SKM-1 (cell line): Measurements from ENCODE around the gene SLC35A2.
"Not testable (repeated sequence)": the region's sequence is repeated elsewhere in the genome, so short reads cannot be mapped to it uniquely, and the experiment has no call there.

ENCODE experiments used
- DNase-seq: peaks from one replicate; lab custom pipeline; 2025; ENCODE audit not compliant: unreplicated experiment; lab: John Stamatoyannopoulos, UW

SLC35A2 gene

GRCh38 chrX:48903290-48903689, 8.2 kb downstream of the SLC35A2 start:
- DNase-seq: no peak

- no peak for DNase-seq
Measured at GRCh38 chrX:48902776-48903175, 8.7 kb downstream of the SLC35A2 start.

GRCh38 chrX:48902135-48902534, 9.3 kb downstream of the SLC35A2 start:
- no peak for DNase-seq

GRCh38 chrX:48901069-48901468, 10.4 kb downstream of the SLC35A2 start:
- DNase-seq: no peak

DNA sequence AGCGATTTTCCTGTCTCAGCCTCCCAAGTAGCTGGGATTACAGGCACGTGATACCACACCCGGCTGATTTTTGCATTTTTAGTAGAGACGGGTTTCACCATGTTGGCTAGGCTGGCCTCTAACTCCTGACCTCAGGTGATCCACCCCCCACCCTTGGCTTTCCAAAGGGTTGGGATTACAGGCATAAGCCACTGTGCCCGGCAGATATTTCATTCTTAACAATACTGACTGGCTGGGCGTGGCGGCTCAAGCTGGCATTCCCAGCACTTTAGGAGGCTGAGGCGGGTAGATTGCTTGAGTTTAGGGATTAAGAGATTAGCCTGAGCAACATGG, 12.4 kb downstream of the SLC35A2 start:
- no peak for DNase-seq

DNA sequence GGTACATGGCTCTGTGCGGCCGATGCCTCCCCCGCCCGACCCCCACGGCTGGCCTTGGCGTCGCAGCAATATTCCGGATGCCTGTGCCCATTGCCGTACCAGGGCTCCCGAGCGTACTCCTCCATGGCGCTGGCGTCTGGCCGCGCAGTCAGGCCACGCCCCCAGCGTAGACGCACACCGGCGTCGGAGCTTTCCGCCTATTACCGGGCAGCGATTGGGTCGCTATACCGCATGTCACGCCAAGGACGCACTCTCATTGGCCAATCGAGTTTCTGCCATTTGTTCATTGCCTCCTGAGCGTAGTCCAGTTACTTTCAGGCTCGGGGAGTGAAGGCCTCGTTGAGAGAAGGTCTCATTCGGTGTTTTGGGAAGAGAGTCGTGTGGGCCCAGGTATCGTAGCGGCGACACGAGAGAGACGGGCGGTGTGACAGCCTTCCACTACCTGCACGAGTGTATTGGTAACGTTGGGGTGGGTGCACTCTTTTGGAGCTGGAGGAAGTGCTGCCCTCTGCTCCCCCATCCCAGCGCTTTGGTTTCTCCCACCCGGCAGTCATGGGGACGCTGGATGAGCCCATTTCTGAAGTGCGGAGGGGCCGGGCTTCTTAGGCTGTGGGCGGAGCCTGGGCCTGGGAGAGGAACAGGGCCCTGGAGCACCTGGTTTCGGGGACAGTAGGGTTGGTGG, 13.7 kb downstream of the SLC35A2 start, which contains the start of the genes PQBP1 and TIMM17B:
PQBP1 (plus strand) TSS at position 306 of the 682 bp plus-strand sequence. CDS start 580 bp downstream, outside the sequence.
TIMM17B (minus strand) TSS at position 144 of the 682 bp plus-strand sequence; CDS start at position 125, 19 bp downstream.
- peak; percentile 69 for DNase-seq

DNA sequence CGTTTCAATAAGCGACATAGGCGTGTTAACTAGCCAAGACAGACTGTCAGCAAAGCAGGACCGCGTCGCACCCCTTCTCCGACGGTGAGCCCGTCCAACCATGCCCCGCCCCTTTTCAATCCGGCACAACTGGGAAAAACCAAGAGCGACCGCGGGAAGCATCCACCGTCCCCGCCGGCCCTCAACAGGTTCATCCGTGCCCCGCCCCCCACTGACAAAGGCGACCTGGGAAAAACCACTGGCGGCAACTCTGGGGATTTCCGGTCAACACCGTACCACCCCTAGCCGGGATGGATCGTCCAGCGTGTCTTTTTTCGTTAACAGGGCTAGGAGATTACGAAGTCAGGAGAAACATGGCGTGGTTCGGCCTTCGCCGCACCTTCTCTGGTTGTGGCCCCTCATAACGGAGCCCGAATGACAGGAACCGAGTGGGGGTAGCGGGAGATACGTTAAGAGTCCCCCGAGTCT, 14.3 kb downstream of the SLC35A2 start:
- DNase-seq: peak; percentile 9

GRCh38 chrX:48896611-48897011, 14.8 kb downstream of the SLC35A2 start:
- DNase-seq: no peak

DNA sequence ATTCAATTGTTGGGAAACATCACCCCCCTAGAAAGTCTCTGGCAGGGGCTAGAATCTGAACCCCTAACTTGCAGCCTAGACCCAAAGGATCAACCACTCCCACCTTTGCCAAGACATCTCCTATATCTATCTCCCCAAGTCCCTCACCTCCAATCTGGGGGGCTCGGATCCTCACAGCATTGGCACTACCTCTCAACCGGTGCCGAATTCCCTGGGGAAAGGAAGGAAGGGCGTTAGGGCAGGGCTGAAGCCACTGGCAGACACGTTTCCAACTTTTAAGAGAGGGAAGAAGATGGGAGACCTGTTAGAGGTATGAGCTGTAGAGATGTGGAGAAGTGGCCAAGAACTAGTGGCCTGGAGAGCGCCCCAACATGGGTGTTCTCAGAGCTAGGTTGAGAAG, 16.6 kb downstream of the SLC35A2 start:
- no peak for DNase-seq

- DNase-seq: no peak
Measured at GRCh38 chrX:48893556-48894348, 17.7 kb downstream of the SLC35A2 start.

DNA sequence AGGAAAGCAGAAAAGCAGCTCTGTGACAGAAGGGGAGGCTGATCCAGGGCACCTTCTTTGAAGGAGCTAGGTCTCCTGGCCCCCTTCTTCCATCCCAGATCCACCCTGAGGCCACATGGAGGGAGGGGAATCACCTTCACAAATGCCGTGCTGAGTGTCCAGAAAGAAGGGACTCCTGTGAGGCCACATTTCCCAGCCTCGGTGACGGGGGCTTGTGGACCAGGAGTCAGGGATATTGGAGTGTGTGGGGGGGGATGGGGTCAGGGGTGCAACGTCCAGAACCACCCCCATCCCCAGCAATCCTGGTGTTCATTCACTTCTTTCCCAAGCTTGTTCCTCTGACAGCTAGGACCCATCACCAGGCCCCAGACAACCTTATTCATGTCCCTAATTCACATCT, 18.6 kb downstream of the SLC35A2 start:
- DNase-seq: no peak

GRCh38 chrX:48891402-48892288, 19.8 kb downstream of the SLC35A2 start:
- DNase-seq: peak; percentile 50

DNA sequence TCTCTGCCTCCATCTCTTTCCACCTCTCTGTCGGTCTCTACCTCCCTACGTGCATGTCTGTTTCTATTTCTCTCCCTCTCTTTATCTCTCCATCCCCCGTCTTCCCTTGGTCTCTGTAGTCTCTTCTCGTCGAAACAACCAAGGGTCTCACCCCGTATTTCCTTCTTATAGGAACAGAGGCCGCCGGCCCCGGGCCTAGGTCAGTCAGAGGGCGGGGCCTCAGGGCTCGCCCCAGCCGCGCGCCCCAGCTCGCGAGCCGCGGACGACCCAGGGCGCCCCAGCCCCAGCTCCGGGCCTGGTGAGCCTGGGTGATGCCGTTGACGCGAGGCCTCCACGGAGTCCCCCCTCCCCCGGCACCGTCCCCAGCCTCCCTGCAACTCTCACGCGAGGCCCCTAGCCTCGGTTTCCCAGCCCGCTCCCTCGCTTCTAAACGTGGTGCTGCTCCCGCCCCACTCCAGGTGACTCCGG, 20.5 kb downstream of the SLC35A2 start:
- DNase-seq: no peak

DNA sequence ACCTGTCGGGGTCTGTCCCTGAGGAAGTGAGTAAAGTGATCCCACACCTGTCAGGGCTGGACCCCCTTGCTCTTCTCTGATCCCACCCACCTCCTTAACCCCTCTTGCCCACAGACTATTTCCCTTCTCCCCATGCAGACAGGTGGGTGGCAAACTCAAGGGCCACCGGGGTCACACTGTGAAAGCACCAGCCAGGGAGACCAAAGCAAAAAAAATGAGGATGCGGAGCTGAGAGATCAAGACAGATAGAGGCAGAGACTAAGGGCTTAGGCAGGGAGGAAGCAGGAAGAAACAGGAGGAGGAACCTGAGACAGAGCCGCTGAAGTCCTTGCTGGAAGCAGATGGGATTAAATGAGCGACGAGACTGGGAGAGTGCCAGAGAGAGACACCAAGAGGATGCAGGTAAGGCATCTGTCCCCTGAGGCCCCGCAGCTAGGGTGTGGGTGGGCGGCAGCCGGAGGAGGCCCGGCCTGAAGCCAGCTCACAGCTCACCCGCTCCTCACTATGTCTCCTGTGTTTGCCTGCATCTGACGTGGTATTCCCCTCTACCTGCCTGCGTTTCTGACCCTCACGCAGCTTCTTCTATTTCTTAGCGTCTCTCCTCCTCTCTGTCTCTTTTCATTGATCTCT, 21.0 kb downstream of the SLC35A2 start:
- DNase-seq: no peak

DNA sequence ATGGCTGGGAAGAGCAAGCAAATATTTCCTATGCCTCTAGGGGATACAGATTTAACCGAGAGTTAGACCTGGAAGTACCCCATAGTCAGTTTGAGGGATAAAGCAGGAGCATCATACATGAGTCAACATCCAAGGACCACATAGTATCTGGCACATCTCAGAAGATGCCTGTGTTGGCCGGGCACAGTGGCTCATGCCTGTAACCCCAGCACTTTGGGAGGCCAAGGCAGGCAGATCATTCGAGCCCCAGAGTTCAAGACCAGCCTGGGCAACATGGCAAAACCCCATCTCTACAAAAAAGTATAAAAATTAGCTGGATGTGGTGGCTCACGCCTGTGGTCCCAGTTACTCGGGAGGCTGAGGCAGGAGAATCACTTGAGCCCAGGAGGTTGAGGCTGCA, 24.9 kb downstream of the SLC35A2 start:
- DNase-seq: not testable (repeated sequence)

- DNase-seq: no peak
Measured at GRCh38 chrX:48883729-48884128, 27.7 kb downstream of the SLC35A2 start.

- DNase-seq: not testable (repeated sequence)
Measured at GRCh38 chrX:48876944-48877343, 34.5 kb downstream of the SLC35A2 start.

- not testable (repeated sequence) for DNase-seq
Measured at GRCh38 chrX:48872017-48872416, 39.4 kb downstream of the SLC35A2 start.

- DNase-seq: no peak
Measured at GRCh38 chrX:48864210-48864609, 47.2 kb downstream of the SLC35A2 start.

GRCh38 chrX:48854898-48855297, 56.5 kb downstream of the SLC35A2 start:
- DNase-seq: no peak
